IMR-90 (cell line): ENCODE data around the gene SRP54. TPM values are rescaled to one million over a fixed set of nuclear protein-coding genes. Genes with fewer than 3 reads are reported as not detected.

ENCODE experiments used
- ATAC-seq: fragments of 200-7000 bp; cut with Tn5 transposase; 2 replicates; pipeline ENCODE4 v1.9.1; 2020; ENCODE audit warnings: low read depth, mild to moderate bottlenecking, moderate library complexity
- BruUV-seq: library from RNA; stranded (reverse); fragments of 400-500 nt; replicated peaks from 2 replicates; lab custom pipeline; 2021; lab: Mats Ljungman, UMichigan
- CTCF ChIA-PET: fragments of 300-600 bp; formaldehyde crosslinking; extraction: SDS; loops from one replicate; lab custom pipeline; 2021; ENCODE audit warnings: antibody characterized with exemption; lab: Yijun Ruan, JAX
- POLR2A ChIA-PET: fragments of 300-600 bp; sonication (Branson Sonifier 250); formaldehyde crosslinking; loops from one replicate; lab custom pipeline; 2022; ENCODE audit warnings: antibody characterized with exemption; ENCODE audit not compliant: unreplicated experiment; lab: Charles Lee
- DNase-seq: peaks from one replicate; pipeline ENCODE4 v3.0.0; 2013
- H2AFZ ChIP-seq: replicated peaks from 2 replicates; pipeline ENCODE3; 2013; ENCODE audit warnings: low read length, mild to moderate bottlenecking; ENCODE audit not compliant: poor library complexity
- H2AK5ac ChIP-seq: 2 replicates; pipeline ENCODE4 v1.6.1; 2013; ENCODE audit warnings: low read depth, low read length, inconsistent platforms
- H2AK9ac ChIP-seq: replicated peaks from 2 replicates; pipeline ENCODE3; 2013; ENCODE audit warnings: mild to moderate bottlenecking, low read depth, low read length, moderate library complexity; ENCODE audit not compliant: poor library complexity
- H2BK120ac ChIP-seq: 2 replicates; pipeline ENCODE4 v1.6.1; 2013; ENCODE audit warnings: low read depth, low read length, inconsistent platforms
- H2BK15ac ChIP-seq: 3 replicates; pipeline ENCODE4 v1.6.1; 2013; ENCODE audit warnings: low read depth, low read length, inconsistent platforms
- H2BK20ac ChIP-seq: 2 replicates; pipeline ENCODE4 v1.6.1; 2013; ENCODE audit warnings: low read depth, mild to moderate bottlenecking, inconsistent platforms, low read length, moderate library complexity
- H2BK5ac ChIP-seq: 2 replicates; pipeline ENCODE4 v1.6.1; 2013; ENCODE audit warnings: mild to moderate bottlenecking, low read depth, low read length, inconsistent platforms; ENCODE audit not compliant: poor library complexity, severe bottlenecking
- H3K14ac ChIP-seq: replicated peaks from 2 replicates; pipeline ENCODE4 v1.6.1; 2013; ENCODE audit warnings: low read depth, low read length, inconsistent platforms
- H3K18ac ChIP-seq: 2 replicates; pipeline ENCODE4 v1.6.1; 2013; ENCODE audit warnings: low read depth, low read length, control low read depth
- H3K23ac ChIP-seq: 2 replicates; pipeline ENCODE4 v1.6.1; 2013; ENCODE audit warnings: low read depth, low read length, inconsistent platforms
- H3K27ac ChIP-seq: 2 replicates; pipeline ENCODE4 v1.5.1; 2013; ENCODE audit warnings: mild to moderate bottlenecking, control low read depth, low read length; ENCODE audit not compliant: insufficient read depth
- H3K27me3 ChIP-seq: 2 replicates; pipeline ENCODE4 v1.6.1; 2013; ENCODE audit warnings: low read length; ENCODE audit not compliant: control insufficient read depth, insufficient read depth
- H3K36me3 ChIP-seq: 2 replicates; pipeline ENCODE4 v1.6.1; 2013; ENCODE audit warnings: low read length, mixed read lengths; ENCODE audit not compliant: control insufficient read depth, insufficient read depth
- H3K4ac ChIP-seq: 2 replicates; pipeline ENCODE4 v1.6.1; 2013; ENCODE audit warnings: low read depth, low read length, inconsistent platforms
- H3K4me1 ChIP-seq: 2 replicates; pipeline ENCODE4 v1.6.1; 2013; ENCODE audit warnings: low read length, mixed read lengths; ENCODE audit not compliant: control insufficient read depth, insufficient read depth
- H3K4me2 ChIP-seq: 2 replicates; pipeline ENCODE4 v1.6.1; 2013; ENCODE audit warnings: low read depth, mild to moderate bottlenecking, control low read depth, low read length, moderate library complexity
- H3K4me3 ChIP-seq: 2 replicates; pipeline ENCODE4 v1.5.1; 2013; ENCODE audit warnings: low read depth, mild to moderate bottlenecking, control low read depth, low read length, moderate library complexity; ENCODE audit not compliant: insufficient read depth
- H3K56ac ChIP-seq: 2 replicates; pipeline ENCODE4 v1.6.1; 2013; ENCODE audit warnings: low read length, inconsistent platforms; ENCODE audit not compliant: insufficient read depth; ENCODE audit errors: extremely low read depth
- H3K79me1 ChIP-seq, 2 experiments: 2 replicates each; pipeline ENCODE4 v1.6.1; 2013; ENCODE audit warnings: low read length in 2 of 2, inconsistent platforms in 1 of 2, low read depth in 1 of 2
- H3K9ac ChIP-seq: 2 replicates; pipeline ENCODE4 v1.6.1; 2013; ENCODE audit warnings: low read depth, low read length, control low read depth
- H3K9me1 ChIP-seq: 2 replicates; pipeline ENCODE4 v1.6.1; 2013; ENCODE audit warnings: low read length, inconsistent platforms; ENCODE audit not compliant: insufficient read depth
- H3K9me3 ChIP-seq: 2 replicates; pipeline ENCODE4 v1.6.1; 2013; ENCODE audit warnings: low read length; ENCODE audit not compliant: control insufficient read depth, insufficient read depth
- H4K20me1 ChIP-seq: 2 replicates; pipeline ENCODE4 v1.6.1; 2013; ENCODE audit warnings: low read length, inconsistent platforms; ENCODE audit not compliant: insufficient read depth
- H4K5ac ChIP-seq: 2 replicates; pipeline ENCODE4 v1.6.1; 2013; ENCODE audit warnings: mild to moderate bottlenecking, low read depth, low read length, control low read depth
- H4K8ac ChIP-seq, 2 experiments: 2 replicates each; pipeline ENCODE4 v1.6.1; 2013; ENCODE audit warnings: low read depth in 2 of 2, low read length in 2 of 2, control low read depth in 1 of 2, inconsistent platforms in 1 of 2
- H4K91ac ChIP-seq: 2 replicates; pipeline ENCODE4 v1.6.1; 2013; ENCODE audit warnings: low read depth, low read length, inconsistent platforms; ENCODE audit not compliant: insufficient read depth
- BHLHE40 ChIP-seq: fragments of 150-350 bp; IDR thresholded peaks from 2 replicates; pipeline ENCODE4 v1.6.1; 2016; ENCODE audit warnings: mild to moderate bottlenecking, low read depth, low read length
- CEBPB ChIP-seq: IDR thresholded peaks from 2 replicates; pipeline ENCODE4 v1.6.1; 2012; ENCODE audit warnings: low read depth, low read length, improper control_type of control experiment
- CHD1 ChIP-seq: IDR thresholded peaks from 2 replicates; pipeline ENCODE4 v1.6.1; 2012; ENCODE audit warnings: low read depth, low read length, improper control_type of control experiment
- CTCF ChIP-seq: conservative IDR thresholded peaks from 2 replicates; pipeline ENCODE4 v1.5.1; 2012; ENCODE audit warnings: mild to moderate bottlenecking, low read depth, low read length, improper control_type of control experiment
- FOS ChIP-seq: fragments of 150-350 bp; IDR thresholded peaks from 2 replicates; pipeline ENCODE4 v1.6.1; 2016; ENCODE audit warnings: low read depth, low read length
- MAFK ChIP-seq: IDR thresholded peaks from 2 replicates; pipeline ENCODE4 v1.6.1; 2012; ENCODE audit warnings: low read depth, low read length, improper control_type of control experiment
- MAZ ChIP-seq: IDR thresholded peaks from 2 replicates; pipeline ENCODE4 v1.6.1; 2012; ENCODE audit warnings: low read depth, mild to moderate bottlenecking, low read length, improper control_type of control experiment, moderate library complexity, borderline replicate concordance
- MXI1 ChIP-seq: IDR thresholded peaks from 2 replicates; pipeline ENCODE4 v1.6.1; 2012; ENCODE audit warnings: low read depth, mild to moderate bottlenecking, low read length, moderate library complexity, borderline replicate concordance
- NFE2L2 ChIP-seq: fragments of 150-350 bp; IDR thresholded peaks from 2 replicates; pipeline ENCODE4 v1.6.1; 2016; ENCODE audit warnings: low read depth, mild to moderate bottlenecking, low read length
- POLR2A ChIP-seq: IDR thresholded peaks from 2 replicates; pipeline ENCODE4 v1.6.1; 2012; ENCODE audit warnings: mild to moderate bottlenecking, low read depth, low read length
- RAD21 ChIP-seq: IDR thresholded peaks from 2 replicates; pipeline ENCODE4 v1.6.1; 2012; ENCODE audit warnings: low read length, improper control_type of control experiment
- RCOR1 ChIP-seq: IDR thresholded peaks from 2 replicates; pipeline ENCODE4 v1.6.1; 2012; ENCODE audit warnings: mild to moderate bottlenecking, low read length, improper control_type of control experiment; ENCODE audit not compliant: insufficient replicate concordance
- RFX5 ChIP-seq: IDR thresholded peaks from 2 replicates; pipeline ENCODE4 v1.8.0; 2012; ENCODE audit warnings: low read depth, mild to moderate bottlenecking, low read length, moderate library complexity
- SMC3 ChIP-seq: fragments of 150-350 bp; IDR thresholded peaks from 2 replicates; pipeline ENCODE4 v1.6.1; 2016; ENCODE audit warnings: low read depth, mild to moderate bottlenecking, antibody characterized with exemption, low read length, moderate library complexity
- USF2 ChIP-seq: fragments of 150-350 bp; IDR thresholded peaks from 2 replicates; pipeline ENCODE4 v1.6.1; 2017; ENCODE audit warnings: mild to moderate bottlenecking, antibody characterized with exemption, low read length, low read depth
- WGBS, 2 experiments: methylation state at CpG; one replicate each; pipeline versions ENCODE4 v1.1.5 to v1.1.7; 2013; ENCODE audit warnings: missing lambda C conversion rate in 2 of 2; ENCODE audit not compliant: insufficient read length in 1 of 2; ENCODE audit errors: extremely low coverage in 2 of 2; 5-methylcytosine and 5-hydroxymethylcytosine counted together
- dilution Hi-C: fragments of 300-500 bp; cut with HindIII; formaldehyde crosslinking; loops from one replicate; pipeline ENCODE4 v1.14.3; 2018; ENCODE audit warnings: low sequenced_read_pairs; ENCODE audit not compliant: unreplicated experiment
- in situ Hi-C: fragments of 300-500 bp; cut with MboI; formaldehyde crosslinking; loops from 3 replicates; pipeline ENCODE4 v1.14.3; 2019; ENCODE audit warnings: low sequenced_read_pairs, inconsistent platforms, mixed read lengths
- intact Hi-C: fragments of 100-400 bp; cut with micrococcal nuclease; formaldehyde crosslinking; loops from 2 replicates; pipeline ENCODE4 v1.10.0; 2022
- polyA plus RNA-seq, 3 experiments: library from polyadenylated mRNA; depleted of rRNA; stranded (reverse); fragments of >200 nt; gene quantifications; 2 replicates each; pipeline ENCODE4 v1.2.3, GENCODE V29; 2012; ENCODE audit warnings: low replicate concordance in 1 of 3
- total RNA-seq: library from RNA; depleted of rRNA; stranded (reverse); fragments of >200 nt; gene quantifications from 2 replicates; pipeline ENCODE4 v1.2.3, GENCODE V29; 2012
- TF ChIP-seq, protein P1 (sequence below): fragments of 150-350 bp; IDR thresholded peaks from 2 replicates; pipeline ENCODE4 v1.6.1; 2016; ENCODE audit warnings: low read depth, mild to moderate bottlenecking, low read length, moderate library complexity, borderline replicate concordance

The SRP54 gene
- total and polyA plus RNA-seq, 2 of the 4 experiments (the other 2 are of a cell fraction), result 56.2 to 63.3 TPM

- H3K18ac ChIP-seq, result no peak overlapping the region
- peaks cover 16% of the 10 kb centered on the region for H3K36me3 ChIP-seq
- H4K5ac ChIP-seq, result no peak overlapping the region
- no peak for DNase-seq
- intact Hi-C loops, result no loop called here
- no peak overlapping the region for H2AK9ac ChIP-seq
- H4K8ac ChIP-seq, result no peak overlapping the region
- no peak overlapping the region for H3K9ac ChIP-seq
- no peaks in the 10 kb centered on the region for H3K9me1 ChIP-seq
- no peak for ATAC-seq
- H3K14ac ChIP-seq, result no peak overlapping the region
- H3K4ac ChIP-seq, result no peak overlapping the region
- no peak overlapping the region for H4K91ac ChIP-seq
- H3K9me3 ChIP-seq, result no peaks in the 10 kb centered on the region
- in situ Hi-C loops, result no loop called here
- H3K4me3 ChIP-seq, result no peak overlapping the region
- H2AK5ac ChIP-seq, result no peak overlapping the region
- no CpG with 5 or more reads among the region's 1 CpG for WGBS, 2 experiments
- no peak overlapping the region for H3K23ac ChIP-seq
- dilution Hi-C loops, result no loop called here
- no peak overlapping the region for H2BK20ac ChIP-seq
- peaks cover 8 to 10% of the 10 kb centered on the region in 2 experiments; a peak in 3 of 4 replicates for H3K79me1 ChIP-seq
- no peaks in the 10 kb centered on the region for H3K27me3 ChIP-seq
- H3K56ac ChIP-seq, result no peak overlapping the region
- H2AFZ ChIP-seq, result no peak overlapping the region
- H2BK15ac ChIP-seq, result no peak overlapping the region
- TF ChIP-seq FOS, result no peak
- no peak for TF ChIP-seq SMC3
- TF ChIP-seq BHLHE40, result no peak
- TF ChIP-seq MAZ, result no peak
- TF ChIP-seq RAD21, result no peak
- TF ChIP-seq CEBPB, result no peak
- TF ChIP-seq MAFK, result no peak
- TF ChIP-seq RFX5, result no peak
- no peak for TF ChIP-seq MXI1
- no peak for TF ChIP-seq RCOR1
- TF ChIP-seq NFE2L2, result no peak
- TF ChIP-seq POLR2A, result no peak
- TF ChIP-seq, protein P1, sequence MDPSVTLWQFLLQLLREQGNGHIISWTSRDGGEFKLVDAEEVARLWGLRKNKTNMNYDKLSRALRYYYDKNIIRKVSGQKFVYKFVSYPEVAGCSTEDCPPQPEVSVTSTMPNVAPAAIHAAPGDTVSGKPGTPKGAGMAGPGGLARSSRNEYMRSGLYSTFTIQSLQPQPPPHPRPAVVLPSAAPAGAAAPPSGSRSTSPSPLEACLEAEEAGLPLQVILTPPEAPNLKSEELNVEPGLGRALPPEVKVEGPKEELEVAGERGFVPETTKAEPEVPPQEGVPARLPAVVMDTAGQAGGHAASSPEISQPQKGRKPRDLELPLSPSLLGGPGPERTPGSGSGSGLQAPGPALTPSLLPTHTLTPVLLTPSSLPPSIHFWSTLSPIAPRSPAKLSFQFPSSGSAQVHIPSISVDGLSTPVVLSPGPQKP, result no peak
- no peak for TF ChIP-seq CTCF
- no peak for TF ChIP-seq USF2
- TF ChIP-seq CHD1, result no peak
- H4K20me1 ChIP-seq, result no peaks in the 10 kb centered on the region
- POLR2A ChIA-PET, result no interaction called here
- BruUV-seq, result no TSS peak
- H2BK5ac ChIP-seq, result no peak overlapping the region
- CTCF ChIA-PET, result no interaction called here
- no peak overlapping the region for H2BK120ac ChIP-seq
- no peak overlapping the region for H3K4me2 ChIP-seq
- H3K4me1 ChIP-seq, result no peaks in the 10 kb centered on the region
- no peak overlapping the region for H3K27ac ChIP-seq
Observed at GRCh38 chr14:35073486-35073885, 90.7 kb downstream of the SRP54 start.
